Ishikawa (cell line): ENCODE measurements around the gene MAPK8IP2.

Experiments
- CEBPB ChIP-seq: IDR thresholded peaks from 2 replicates; pipeline ENCODE4 v1.6.1; 2012
- CREB1 ChIP-seq: IDR thresholded peaks from 2 replicates; pipeline ENCODE4 v1.6.1; 2012; ENCODE audit warnings: low read depth
- FOXM1 ChIP-seq: IDR thresholded peaks from 2 replicates; pipeline ENCODE4 v1.6.1; 2012; ENCODE audit warnings: low read depth, borderline replicate concordance
- NFIC ChIP-seq: IDR thresholded peaks from 2 replicates; pipeline ENCODE4 v1.6.1; 2012
- RAD21 ChIP-seq: IDR thresholded peaks from 2 replicates; pipeline ENCODE4 v1.6.1; 2012; ENCODE audit warnings: low read depth
- REST ChIP-seq: IDR thresholded peaks from 2 replicates; pipeline ENCODE4 v1.6.1; 2012; ENCODE audit warnings: low read depth, mild to moderate bottlenecking
- TAF1 ChIP-seq: IDR thresholded peaks from 2 replicates; pipeline ENCODE4 v1.6.1; 2012; ENCODE audit warnings: low read depth, mild to moderate bottlenecking
- USF1 ChIP-seq: IDR thresholded peaks from 2 replicates; pipeline ENCODE4 v1.6.1; 2012
- YY1 ChIP-seq: IDR thresholded peaks from 2 replicates; pipeline ENCODE4 v1.6.1; 2012; ENCODE audit warnings: low read depth
- TF ChIP-seq, protein P1 (sequence below): IDR thresholded peaks from 2 replicates; pipeline ENCODE4 v1.6.1; 2012

GRCh38 chr22:50564289-50564688 lies 36.3 kb upstream of the MAPK8IP2 start:
- TF ChIP-seq TAF1 = no peak
- TF ChIP-seq RAD21 = no peak
- TF ChIP-seq, protein P1, sequence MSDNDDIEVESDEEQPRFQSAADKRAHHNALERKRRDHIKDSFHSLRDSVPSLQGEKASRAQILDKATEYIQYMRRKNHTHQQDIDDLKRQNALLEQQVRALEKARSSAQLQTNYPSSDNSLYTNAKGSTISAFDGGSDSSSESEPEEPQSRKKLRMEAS = no peak
- no peak for TF ChIP-seq REST
- no peak for TF ChIP-seq CEBPB
- no peak for TF ChIP-seq CREB1
- no peak for TF ChIP-seq YY1
- no peak for TF ChIP-seq USF1
- TF ChIP-seq NFIC = no peak
- TF ChIP-seq FOXM1 = no peak
